GM12873 (cell line): Measurements from ENCODE around the gene LCE3C.

Source experiments
- TF ChIP-seq, protein P1 (sequence below): IDR thresholded peaks from 2 replicates; pipeline ENCODE4 v1.5.1; 2012; ENCODE audit warnings: low read depth, mild to moderate bottlenecking, moderate library complexity, low read length, control low read depth; ENCODE audit not compliant: insufficient read depth; ENCODE audit errors: missing control alignments

Gene LCE3C, protein sequence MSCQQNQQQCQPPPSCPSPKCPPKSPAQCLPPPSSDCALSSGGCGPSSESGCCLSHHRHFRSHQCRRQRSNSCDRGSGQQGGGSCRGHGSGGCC

DNA sequence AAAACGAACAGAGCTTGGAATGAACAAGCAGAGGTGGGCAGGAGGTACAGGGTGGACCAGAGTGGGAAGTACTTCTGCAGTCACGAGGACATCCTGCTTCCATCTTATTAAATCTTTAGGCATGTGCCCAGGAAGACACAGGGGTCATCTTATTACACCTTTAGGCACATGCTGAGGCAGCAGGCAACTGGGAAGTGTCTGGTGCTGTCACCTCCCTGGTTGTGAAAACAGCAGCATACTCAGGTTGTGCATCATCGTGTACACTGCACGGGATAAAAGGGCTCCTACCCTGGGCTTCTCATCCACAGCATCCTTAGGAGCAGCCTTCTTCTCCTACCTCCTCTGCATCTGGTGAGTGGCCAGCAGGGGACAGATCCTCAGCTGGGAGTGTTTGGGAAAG, at the start of gene LCE3C:
Gene LCE3C, plus strand, starts transcription at position 301 of the 400 bp plus-strand sequence. CDS start 498 bp downstream, outside the sequence.
- TF ChIP-seq, protein P1, sequence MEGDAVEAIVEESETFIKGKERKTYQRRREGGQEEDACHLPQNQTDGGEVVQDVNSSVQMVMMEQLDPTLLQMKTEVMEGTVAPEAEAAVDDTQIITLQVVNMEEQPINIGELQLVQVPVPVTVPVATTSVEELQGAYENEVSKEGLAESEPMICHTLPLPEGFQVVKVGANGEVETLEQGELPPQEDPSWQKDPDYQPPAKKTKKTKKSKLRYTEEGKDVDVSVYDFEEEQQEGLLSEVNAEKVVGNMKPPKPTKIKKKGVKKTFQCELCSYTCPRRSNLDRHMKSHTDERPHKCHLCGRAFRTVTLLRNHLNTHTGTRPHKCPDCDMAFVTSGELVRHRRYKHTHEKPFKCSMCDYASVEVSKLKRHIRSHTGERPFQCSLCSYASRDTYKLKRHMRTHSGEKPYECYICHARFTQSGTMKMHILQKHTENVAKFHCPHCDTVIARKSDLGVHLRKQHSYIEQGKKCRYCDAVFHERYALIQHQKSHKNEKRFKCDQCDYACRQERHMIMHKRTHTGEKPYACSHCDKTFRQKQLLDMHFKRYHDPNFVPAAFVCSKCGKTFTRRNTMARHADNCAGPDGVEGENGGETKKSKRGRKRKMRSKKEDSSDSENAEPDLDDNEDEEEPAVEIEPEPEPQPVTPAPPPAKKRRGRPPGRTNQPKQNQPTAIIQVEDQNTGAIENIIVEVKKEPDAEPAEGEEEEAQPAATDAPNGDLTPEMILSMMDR: no peak

DNA sequence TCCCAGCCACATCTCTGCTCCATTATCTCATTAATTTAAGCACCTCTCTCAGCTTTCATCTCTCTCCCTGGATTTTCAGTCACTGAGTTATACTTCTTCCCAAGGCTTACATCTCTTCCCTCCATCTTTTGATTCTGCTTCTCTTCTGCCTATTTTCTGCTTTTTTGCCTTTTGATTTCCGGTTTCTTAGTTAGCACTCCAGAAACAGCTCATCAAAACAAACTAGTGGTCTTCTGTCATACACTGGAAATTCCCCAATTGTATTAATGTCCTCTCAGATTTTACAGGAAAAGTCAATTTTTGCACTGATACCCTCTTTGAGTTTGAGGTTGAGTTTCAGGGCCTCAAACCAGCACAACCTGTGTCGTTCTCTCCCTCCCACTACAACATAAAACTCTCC, 34.9 kb upstream of the LCE3C start:
- TF ChIP-seq, protein P1: no peak

DNA sequence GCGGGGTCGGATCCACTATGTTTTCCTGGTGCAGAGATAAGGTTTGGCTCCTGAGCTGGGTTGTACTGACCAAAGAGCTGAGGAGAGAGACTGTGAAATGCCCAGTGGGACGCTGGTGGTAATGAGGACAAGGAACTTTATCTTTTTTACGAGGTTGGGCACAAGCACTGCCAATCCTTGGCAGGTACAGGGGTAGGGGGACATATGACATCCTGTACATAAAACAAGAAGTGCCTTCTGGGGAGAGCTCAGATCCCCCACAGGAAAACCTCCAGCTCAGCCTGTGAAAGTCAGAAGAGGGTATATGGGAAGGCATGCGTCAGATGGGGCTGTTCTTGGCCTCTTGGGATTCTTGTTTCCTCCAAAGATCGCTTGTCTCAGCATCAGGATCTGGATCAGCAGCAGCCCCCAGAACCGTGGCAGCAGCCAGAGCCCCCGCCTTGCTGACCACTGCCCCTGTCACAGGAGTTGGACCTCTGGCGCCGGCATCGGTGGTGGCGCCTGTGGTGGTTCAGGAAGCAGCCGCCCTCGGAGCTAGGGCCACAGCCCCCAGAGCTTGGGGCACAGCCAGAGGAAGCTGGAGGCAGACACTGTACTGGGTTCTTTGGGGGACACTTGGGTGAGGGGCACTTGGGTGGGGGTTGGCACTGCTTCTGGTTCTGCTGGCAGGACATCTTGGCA, 34.4 kb upstream of the LCE3C start:
- TF ChIP-seq, protein P1: no peak

DNA sequence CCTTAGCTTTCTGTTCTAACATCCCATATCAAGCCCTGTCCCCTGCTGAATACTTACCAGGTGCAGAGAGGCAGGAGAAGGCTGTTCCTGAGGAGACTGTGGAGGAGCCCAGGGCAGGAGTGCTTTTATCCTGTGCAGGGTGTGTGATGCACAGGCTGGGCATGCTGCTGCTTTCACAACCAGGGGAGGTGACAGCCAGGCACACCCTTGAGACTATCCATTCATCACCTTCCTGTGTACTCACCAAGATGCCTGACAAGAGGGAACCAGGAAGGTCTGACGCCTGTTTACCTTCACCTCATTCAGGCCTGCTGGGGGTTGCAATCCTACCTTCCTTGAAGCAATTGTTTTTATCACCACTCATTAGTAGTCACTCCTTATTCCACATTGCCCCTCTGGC, 33.4 kb upstream of the LCE3C start, which contains the start of gene LCE3E:
Gene LCE3E, minus strand, starts transcription at position 100 of the 400 bp plus-strand sequence. CDS start 572 bp downstream, outside the sequence.
- TF ChIP-seq, protein P1: no peak

DNA sequence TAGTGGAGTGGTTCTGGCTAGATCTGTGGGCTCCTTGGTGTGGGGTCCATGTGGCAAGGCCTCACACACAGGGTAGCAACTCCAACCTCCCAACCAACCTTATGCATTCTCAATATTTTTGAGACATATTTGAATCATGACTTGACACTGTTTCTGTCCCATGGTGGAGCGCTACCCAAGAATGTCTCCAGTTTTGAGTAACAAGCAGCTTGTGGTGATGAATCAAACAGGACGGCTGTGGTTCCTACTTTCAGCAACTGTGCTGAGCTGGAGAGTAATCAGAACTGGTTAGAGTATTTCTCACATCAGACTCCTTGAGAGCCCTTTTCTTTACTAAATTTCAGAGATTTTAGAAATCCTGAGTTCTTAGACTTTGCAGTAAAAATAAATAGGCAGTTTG, 22.9 kb upstream of the LCE3C start:
- TF ChIP-seq, protein P1: no peak

DNA sequence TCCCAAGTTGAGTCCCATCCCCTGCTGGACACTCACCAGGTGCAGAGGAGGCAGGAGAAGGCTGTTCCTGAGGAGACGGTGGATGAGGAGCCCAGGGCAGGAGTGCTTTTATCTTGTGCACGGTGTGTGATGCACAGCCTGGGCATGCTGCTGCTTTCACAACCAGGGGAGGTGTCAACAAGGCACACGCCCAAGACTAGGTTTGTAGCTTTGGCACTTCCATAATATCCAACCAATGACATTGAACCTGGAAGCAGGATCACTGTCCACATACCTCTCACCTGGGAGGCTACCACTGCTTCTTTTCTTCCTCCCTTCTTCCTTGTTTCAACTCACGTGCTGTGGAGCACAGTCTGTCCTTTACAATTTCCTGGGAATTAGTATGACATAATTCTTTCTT, 19.6 kb upstream of the LCE3C start, which contains the start of gene LCE3D:
Gene LCE3D, minus strand, starts transcription at position 84 of the 400 bp plus-strand sequence. CDS start 580 bp downstream, outside the sequence.
- TF ChIP-seq, protein P1: no peak

DNA sequence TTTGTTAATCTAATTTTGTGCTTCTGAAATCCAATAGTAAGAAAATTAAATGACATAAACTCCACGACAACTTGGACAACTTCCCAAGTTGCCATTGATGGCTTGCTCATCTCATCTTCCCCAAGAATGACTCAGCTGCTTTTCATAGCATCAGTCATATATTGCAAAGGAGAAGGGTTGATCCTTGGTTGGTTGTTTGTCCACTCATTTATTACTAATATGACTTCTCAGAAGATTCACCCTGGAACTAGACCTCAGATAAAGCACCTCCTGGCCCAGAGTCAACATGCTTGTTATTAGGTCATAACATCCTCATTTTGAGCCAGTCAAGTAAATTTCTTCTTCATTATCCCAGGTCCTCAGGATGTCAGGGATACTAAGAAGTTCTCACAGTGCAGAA, 17.4 kb upstream of the LCE3C start:
- TF ChIP-seq, protein P1: no peak
